ENCODE measurements around the gene XRCC1.
A peak's percentile ranks its signal among the peaks of the same experiment; 100 is the strongest.

DNA sequence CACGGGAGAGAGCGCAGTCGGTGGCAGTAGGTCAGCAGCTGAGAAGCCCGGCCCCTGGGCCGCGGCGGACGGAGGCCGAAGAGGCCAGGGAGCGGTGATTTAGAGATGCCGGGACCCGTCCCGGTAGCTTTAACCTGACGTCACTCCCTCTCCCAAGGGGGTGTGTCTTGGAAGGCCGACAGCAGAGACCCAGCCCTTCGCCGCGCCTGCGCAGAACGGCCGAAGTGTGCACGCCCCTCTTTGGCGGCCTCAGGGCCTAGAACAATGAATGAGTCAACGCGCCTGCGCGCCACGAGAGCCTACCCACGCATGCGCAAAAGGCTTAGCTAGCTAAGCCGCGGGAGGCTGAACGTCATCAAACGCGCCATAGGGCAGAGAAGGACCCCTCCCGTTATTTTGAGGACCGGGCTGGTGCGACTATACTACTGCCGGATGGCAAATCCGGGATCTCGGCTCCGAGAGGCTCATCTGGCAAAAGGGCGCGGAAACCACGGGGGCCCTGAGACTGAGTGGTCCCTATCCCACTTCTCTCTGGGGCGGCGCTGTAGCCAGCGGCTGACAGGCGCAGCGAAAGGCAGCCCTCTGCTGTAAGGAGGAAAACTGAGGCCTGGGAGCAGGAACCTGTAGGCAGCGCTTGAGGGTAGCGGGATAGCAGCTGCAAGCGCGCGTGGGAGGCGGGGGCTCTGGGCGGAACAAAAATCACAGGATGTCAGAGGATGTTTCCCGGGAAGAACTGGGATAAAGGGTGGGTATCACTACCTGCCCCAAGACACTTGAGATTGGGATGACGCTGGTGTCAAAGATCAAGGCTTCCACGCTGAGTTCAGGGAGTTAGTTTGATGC is 20.9 kb upstream of the XRCC1 start, which contains the start of the genes IRGQ and ZNF576:
- peak; percentile 46; the same call in 1 of the 2 replicates for TF ChIP-seq CTCF (conservative IDR thresholded peaks at IDR 0.05; ENCODE audit: low read length)
- no peak for TF ChIP-seq EZH2phosphoT487 (IDR thresholded peaks at IDR 0.05; ENCODE audit: borderline replicate concordance, low read depth, low read length)

Measured in OCI-LY7 (cell line).